ENCODE results near the gene DGKD.

- TF ChIP-seq CTCF (IDR thresholded peaks at IDR 0.05 in 8 of 11, conservative IDR thresholded peaks at IDR 0.05 in 3 of 11) (no peak), POLR2AphosphoS5 (IDR thresholded peaks at IDR 0.05) (peak in 1 of 3 donors; percentile 37)
These were observed 87.1 kb downstream of the DGKD start for GRCh38 chr2:233441161-233442027.

Measured in spleen (tissue), 7 donors.